ENCODE data around the gene ANKFY1. TPM values are rescaled to one million over a fixed set of nuclear protein-coding genes. Genes with fewer than 3 reads are reported as not detected.

ANKFY1 gene
- total RNA-seq, 4 donors from 2014 or later = 53.0 to 69.9 (median 54.7) TPM

GRCh38 chr17:4305224-4305623, 41.4 kb upstream of the ANKFY1 start:
- in situ Hi-C loops (cut with MboI; ENCODE audit: low pct_ligation_motif_present in 1 of 4, low pct_unique_long_range_greater_than_20kb in 1 of 4, low sequenced_read_pairs in 3 of 4) = loop anchor here in 1 of 4 donors (10.0 kb wide), 1 partner anchor 90 kb away; no protein-coding TSS in a partner anchor
- H3K4me3 ChIP-seq = no peak overlapping the region
- WGBS, 2 donors (ENCODE audit: low coverage in 1 of 2) = 76 to 88% methylated on average over 4 to 7 of the region's 7 CpGs
- H3K27ac ChIP-seq = no peak overlapping the region
- TF ChIP-seq, protein P1, sequence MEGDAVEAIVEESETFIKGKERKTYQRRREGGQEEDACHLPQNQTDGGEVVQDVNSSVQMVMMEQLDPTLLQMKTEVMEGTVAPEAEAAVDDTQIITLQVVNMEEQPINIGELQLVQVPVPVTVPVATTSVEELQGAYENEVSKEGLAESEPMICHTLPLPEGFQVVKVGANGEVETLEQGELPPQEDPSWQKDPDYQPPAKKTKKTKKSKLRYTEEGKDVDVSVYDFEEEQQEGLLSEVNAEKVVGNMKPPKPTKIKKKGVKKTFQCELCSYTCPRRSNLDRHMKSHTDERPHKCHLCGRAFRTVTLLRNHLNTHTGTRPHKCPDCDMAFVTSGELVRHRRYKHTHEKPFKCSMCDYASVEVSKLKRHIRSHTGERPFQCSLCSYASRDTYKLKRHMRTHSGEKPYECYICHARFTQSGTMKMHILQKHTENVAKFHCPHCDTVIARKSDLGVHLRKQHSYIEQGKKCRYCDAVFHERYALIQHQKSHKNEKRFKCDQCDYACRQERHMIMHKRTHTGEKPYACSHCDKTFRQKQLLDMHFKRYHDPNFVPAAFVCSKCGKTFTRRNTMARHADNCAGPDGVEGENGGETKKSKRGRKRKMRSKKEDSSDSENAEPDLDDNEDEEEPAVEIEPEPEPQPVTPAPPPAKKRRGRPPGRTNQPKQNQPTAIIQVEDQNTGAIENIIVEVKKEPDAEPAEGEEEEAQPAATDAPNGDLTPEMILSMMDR (IDR thresholded peaks at IDR 0.05) = no peak
- TF ChIP-seq POLR2A (IDR thresholded peaks at IDR 0.05) = no peak
- TF ChIP-seq EP300 (IDR thresholded peaks at IDR 0.05; ENCODE audit: low read depth) = no peak
- no peak for TF ChIP-seq POLR2AphosphoS5 (IDR thresholded peaks at IDR 0.05)
- no peaks in the 10 kb centered on the region for H3K27me3 ChIP-seq
- DNase-seq = no peak
- H3K36me3 ChIP-seq = peaks cover 0 to 17% (median 0%) of the 10 kb centered on the region in 4 donors
- peaks cover 4 to 18% (median 7%) of the 10 kb centered on the region in 4 donors for H3K4me1 ChIP-seq
- intact Hi-C loops (cut with DNase I; ENCODE audit: low total_unique reads) = loop anchor here (10.0 kb wide), 1 partner anchor 90 kb away; no protein-coding TSS in a partner anchor
- H3K9me3 ChIP-seq = no peaks in the 10 kb centered on the region

DNA sequence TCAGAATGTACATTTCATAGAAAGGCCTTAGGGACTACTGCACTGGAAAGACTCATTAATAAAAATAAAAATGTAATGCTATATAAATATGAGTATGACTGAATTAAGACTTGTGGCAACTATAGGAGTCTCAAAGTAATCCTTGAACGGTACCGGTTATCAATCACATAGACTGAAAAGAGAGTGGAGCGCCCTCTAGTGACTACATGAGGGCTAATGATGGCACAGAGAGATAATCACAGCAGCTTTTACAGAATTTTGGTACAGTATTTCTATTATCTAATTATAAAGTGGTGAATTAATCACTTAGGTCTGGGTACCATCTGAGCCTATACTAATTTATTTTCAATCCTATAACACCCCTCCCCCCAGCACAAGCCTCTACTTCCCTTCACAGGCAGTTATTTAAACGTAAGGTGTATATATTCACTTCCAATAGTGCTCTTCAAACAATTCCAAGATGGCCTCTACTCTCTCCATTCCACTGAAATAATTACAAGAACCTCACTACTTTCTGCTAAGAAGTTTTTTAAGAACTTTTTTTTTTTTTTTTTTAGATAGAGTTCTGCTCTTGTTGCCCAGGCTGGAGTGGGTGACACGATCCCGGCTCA, 40.7 kb upstream of the ANKFY1 start:
- peaks cover 0 to 11% (median 1%) of the 10 kb centered on the region in 4 donors for H3K4me1 ChIP-seq
- intact Hi-C loops (cut with DNase I; ENCODE audit: low total_unique reads) = loop anchor here (10.0 kb wide), 1 partner anchor 90 kb away; no protein-coding TSS in a partner anchor
- 40 to 42% methylated on average over 5 to 6 of the region's 6 CpGs for WGBS, 2 donors (ENCODE audit: low coverage in 1 of 2)

DNA sequence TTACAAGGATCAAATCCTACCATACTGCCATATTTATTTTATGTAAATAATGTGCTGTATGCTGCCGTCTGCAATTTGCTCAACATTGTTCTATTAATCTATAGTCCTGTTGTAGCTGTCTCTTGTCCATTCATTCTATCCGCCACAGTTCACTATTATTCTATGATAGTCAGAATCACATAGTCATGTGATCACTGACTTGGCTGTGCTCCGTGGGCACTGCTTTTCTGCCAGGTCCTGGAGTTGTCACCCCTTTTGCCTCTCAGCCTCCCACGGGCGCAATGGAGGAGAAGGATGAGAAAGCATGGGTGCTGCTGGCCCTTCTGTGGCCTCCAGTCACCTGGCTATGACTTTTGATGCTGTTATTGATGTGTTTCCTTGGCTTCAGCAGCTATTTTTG, 37.3 kb upstream of the ANKFY1 start:
- peak overlapping the region in 2 of 4 donors; percentile 0 to 31 for H3K27ac ChIP-seq
- no peak for DNase-seq
- peaks cover 0 to 12% (median 0%) of the 10 kb centered on the region in 4 donors for H3K36me3 ChIP-seq
- H3K4me1 ChIP-seq = peaks cover 0 to 11% (median 0%) of the 10 kb centered on the region in 4 donors
- no peaks in the 10 kb centered on the region for H3K27me3 ChIP-seq
- TF ChIP-seq POLR2AphosphoS5 (IDR thresholded peaks at IDR 0.05) (no peak), EP300 (IDR thresholded peaks at IDR 0.05; ENCODE audit: low read depth) (no peak), POLR2A (IDR thresholded peaks at IDR 0.05) (no peak)
- TF ChIP-seq, protein P1 (IDR thresholded peaks at IDR 0.05) = no peak
- 81 to 93% methylated on average over 3 to 5 of the region's 5 CpGs for WGBS, 2 donors (ENCODE audit: low coverage in 1 of 2)
- H3K9me3 ChIP-seq = no peaks in the 10 kb centered on the region
- intact Hi-C loops (cut with DNase I; ENCODE audit: low total_unique reads) (loop anchor here (10.0 kb wide), 1 partner anchor 86 kb away; no protein-coding TSS in a partner anchor), in situ Hi-C loops (cut with MboI; ENCODE audit: low pct_ligation_motif_present in 1 of 4, low pct_unique_long_range_greater_than_20kb in 1 of 4, low sequenced_read_pairs in 3 of 4) (loop anchor here in 1 of 4 donors (10.0 kb wide), 1 partner anchor 86 kb away; no protein-coding TSS in a partner anchor)
- no peak overlapping the region for H3K4me3 ChIP-seq

More for the DNA sequence above, 40.7 kb upstream of the ANKFY1 start:
- peak; percentile 46 for DNase-seq
- Histone ChIP-seq H3K27me3 (no peaks in the 10 kb centered on the region), H3K9me3 (no peaks in the 10 kb centered on the region), H3K27ac (no peak overlapping the region), H3K4me3 (no peak overlapping the region), H3K36me3 (peaks cover 0 to 17% (median 0%) of the 10 kb centered on the region in 4 donors)
- TF ChIP-seq, protein P1 (IDR thresholded peaks at IDR 0.05) = peak; percentile 58 to 82 (median 71)
- no peak for TF ChIP-seq POLR2AphosphoS5 (IDR thresholded peaks at IDR 0.05)
- in situ Hi-C loops (cut with MboI; ENCODE audit: low pct_ligation_motif_present in 1 of 4, low pct_unique_long_range_greater_than_20kb in 1 of 4, low sequenced_read_pairs in 3 of 4) = loop anchor here in 1 of 4 donors (10.0 kb wide), 1 partner anchor 90 kb away; no protein-coding TSS in a partner anchor

GRCh38 chr17:4297351-4297750, 33.6 kb upstream of the ANKFY1 start:
- intact Hi-C loops (cut with DNase I; ENCODE audit: low total_unique reads) = no loop called here
- in situ Hi-C loops (cut with MboI; ENCODE audit: low pct_ligation_motif_present in 1 of 4, low pct_unique_long_range_greater_than_20kb in 1 of 4, low sequenced_read_pairs in 3 of 4) = no loop called here
- H3K27me3 ChIP-seq = no peaks in the 10 kb centered on the region
- H3K9me3 ChIP-seq = no peaks in the 10 kb centered on the region
- DNase-seq = no peak
- no peaks in the 10 kb centered on the region for H3K36me3 ChIP-seq
- H3K4me1 ChIP-seq = peaks cover 0 to 11% (median 0%) of the 10 kb centered on the region in 4 donors
- H3K4me3 ChIP-seq = no peak overlapping the region
- TF ChIP-seq POLR2A (IDR thresholded peaks at IDR 0.05) (no peak), POLR2AphosphoS5 (IDR thresholded peaks at IDR 0.05) (no peak), EP300 (IDR thresholded peaks at IDR 0.05; ENCODE audit: low read depth) (no peak)
- TF ChIP-seq, protein P1 (IDR thresholded peaks at IDR 0.05) = no peak
- H3K27ac ChIP-seq = no peak overlapping the region
- WGBS, 2 donors (ENCODE audit: low coverage in 1 of 2) = 54 to 56% methylated on average over 3 of the region's 3 CpGs
